ENCODE data around the gene IL1RAPL2. TPM values are rescaled to one million over a fixed set of nuclear protein-coding genes. Genes with fewer than 3 reads are reported as not detected.

Gene IL1RAPL2
- total RNA-seq, 4 donors from 2014 or later, result not detected

DNA sequence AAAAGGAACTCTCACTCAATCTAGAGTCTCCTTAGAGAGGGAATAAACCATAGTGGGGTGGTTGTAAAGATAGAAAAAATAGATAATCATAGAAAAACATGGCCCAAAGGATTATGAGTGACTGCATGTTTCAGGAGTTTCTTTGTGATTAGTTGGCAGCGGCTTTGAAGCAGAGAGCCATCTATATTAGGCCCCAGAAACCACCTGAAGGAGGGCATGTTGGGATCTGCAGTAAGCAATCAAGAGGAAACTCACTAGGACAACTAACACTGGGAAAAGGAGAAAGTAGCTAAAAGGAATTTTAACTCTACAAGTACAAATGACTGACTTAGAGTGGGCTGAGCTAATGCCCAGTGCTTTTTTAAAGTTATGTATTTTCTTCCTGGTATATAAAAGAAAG lies 987.1 kb downstream of the IL1RAPL2 start:
- no peaks in the 10 kb centered on the region for H3K4me1 ChIP-seq
- WGBS, 2 donors, result 74 to 79% methylated on average over 1 of the region's 1 CpG
- no peak overlapping the region for H3K4me3 ChIP-seq (replicated peaks in 1 of 3)
- no peaks in the 10 kb centered on the region for H3K27me3 ChIP-seq
- no peak for DNase-seq
- TF ChIP-seq, protein P1, sequence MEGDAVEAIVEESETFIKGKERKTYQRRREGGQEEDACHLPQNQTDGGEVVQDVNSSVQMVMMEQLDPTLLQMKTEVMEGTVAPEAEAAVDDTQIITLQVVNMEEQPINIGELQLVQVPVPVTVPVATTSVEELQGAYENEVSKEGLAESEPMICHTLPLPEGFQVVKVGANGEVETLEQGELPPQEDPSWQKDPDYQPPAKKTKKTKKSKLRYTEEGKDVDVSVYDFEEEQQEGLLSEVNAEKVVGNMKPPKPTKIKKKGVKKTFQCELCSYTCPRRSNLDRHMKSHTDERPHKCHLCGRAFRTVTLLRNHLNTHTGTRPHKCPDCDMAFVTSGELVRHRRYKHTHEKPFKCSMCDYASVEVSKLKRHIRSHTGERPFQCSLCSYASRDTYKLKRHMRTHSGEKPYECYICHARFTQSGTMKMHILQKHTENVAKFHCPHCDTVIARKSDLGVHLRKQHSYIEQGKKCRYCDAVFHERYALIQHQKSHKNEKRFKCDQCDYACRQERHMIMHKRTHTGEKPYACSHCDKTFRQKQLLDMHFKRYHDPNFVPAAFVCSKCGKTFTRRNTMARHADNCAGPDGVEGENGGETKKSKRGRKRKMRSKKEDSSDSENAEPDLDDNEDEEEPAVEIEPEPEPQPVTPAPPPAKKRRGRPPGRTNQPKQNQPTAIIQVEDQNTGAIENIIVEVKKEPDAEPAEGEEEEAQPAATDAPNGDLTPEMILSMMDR (IDR thresholded peaks at IDR 0.05), result no peak
- no peak for TF ChIP-seq POLR2A (IDR thresholded peaks at IDR 0.05)
- H3K27ac ChIP-seq, result no peak overlapping the region
- H3K9me3 ChIP-seq, result no peaks in the 10 kb centered on the region
- no peaks in the 10 kb centered on the region for H3K36me3 ChIP-seq
- intact Hi-C loops (cut with DNase I), result no loop called here

DNA sequence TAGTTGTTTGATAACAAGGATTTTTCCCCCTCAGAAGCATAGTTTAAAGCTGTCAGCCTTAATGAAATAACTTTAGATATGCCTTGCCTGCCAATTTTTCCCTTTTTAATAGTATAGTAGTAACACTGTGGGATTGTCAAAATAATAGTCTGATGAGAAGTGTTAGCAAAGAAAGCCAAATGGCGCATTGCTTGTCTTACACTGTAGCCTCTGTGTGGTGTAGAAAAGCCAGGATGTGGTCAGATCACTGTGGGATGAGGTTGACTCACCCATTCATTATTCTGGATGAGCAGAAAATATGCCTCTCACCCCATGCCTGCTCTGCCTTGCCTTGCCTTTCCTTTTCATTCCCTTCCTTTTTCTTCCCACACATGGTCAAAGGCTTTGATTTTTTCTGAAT lies 998.5 kb downstream of the IL1RAPL2 start:
- no peak overlapping the region for H3K27ac ChIP-seq
- H3K4me3 ChIP-seq (replicated peaks in 1 of 3), result no peak overlapping the region
- WGBS, 2 donors, result 75 to 96% methylated on average over 1 of the region's 1 CpG
- TF ChIP-seq, protein P1 (IDR thresholded peaks at IDR 0.05), result no peak
- TF ChIP-seq POLR2A (IDR thresholded peaks at IDR 0.05), result no peak
- no peaks in the 10 kb centered on the region for H3K9me3 ChIP-seq
- no peaks in the 10 kb centered on the region for H3K36me3 ChIP-seq
- H3K27me3 ChIP-seq, result no peaks in the 10 kb centered on the region
- H3K4me1 ChIP-seq, result no peaks in the 10 kb centered on the region
- intact Hi-C loops (cut with DNase I), result no loop called here
- no peak for DNase-seq

DNA sequence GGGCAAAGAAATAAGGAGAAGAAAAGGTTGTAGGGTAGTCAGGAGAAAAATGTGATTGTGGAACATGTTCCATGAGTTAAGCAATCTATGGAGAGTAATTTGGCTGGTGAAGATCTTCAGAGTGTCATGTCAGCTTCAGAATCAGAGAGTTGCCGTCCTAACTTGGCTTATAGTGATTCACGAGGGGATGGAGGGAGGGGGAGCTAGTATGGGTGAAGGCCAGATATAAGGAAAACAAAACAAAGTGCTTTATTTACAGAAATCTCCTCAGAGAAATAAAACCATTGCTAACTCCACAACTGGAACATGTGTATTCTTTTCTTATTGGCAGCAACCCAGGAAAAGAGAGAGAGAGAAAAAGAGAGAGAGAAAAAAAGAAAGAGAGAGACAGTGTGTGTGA lies 999.9 kb downstream of the IL1RAPL2 start:
- TF ChIP-seq POLR2A (IDR thresholded peaks at IDR 0.05), result no peak
- TF ChIP-seq, protein P1 (IDR thresholded peaks at IDR 0.05), result no peak
- Histone ChIP-seq H3K27ac (no peak overlapping the region), H3K27me3 (no peaks in the 10 kb centered on the region), H3K36me3 (no peaks in the 10 kb centered on the region), H3K4me3 (replicated peaks in 1 of 3) (no peak overlapping the region), H3K4me1 (no peaks in the 10 kb centered on the region), H3K9me3 (no peaks in the 10 kb centered on the region)
- 70 to 73% methylated on average over 2 of the region's 2 CpGs for WGBS, 2 donors
- intact Hi-C loops (cut with DNase I), result no loop called here
- DNase-seq, result no peak

DNA sequence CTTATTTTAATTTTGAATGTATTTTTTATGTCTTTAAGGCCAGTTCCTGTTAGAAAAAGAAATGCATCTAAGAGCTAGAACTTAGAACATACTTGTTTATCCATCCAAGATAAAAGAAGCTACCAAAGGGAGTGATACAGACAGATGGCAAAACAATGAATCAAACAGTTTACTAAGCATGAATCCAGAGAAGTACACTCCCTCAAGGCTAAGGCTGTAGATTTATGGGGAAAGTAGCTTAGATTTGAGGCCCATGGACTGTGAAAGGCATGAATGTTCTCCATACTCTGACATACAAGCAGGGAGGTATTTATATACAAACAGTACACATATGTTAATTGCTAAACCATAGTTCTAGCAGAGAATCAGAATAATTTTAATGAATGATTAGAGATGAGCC lies 1001.1 kb downstream of the IL1RAPL2 start:
- Histone ChIP-seq H3K27ac (no peak overlapping the region), H3K9me3 (no peaks in the 10 kb centered on the region), H3K36me3 (no peaks in the 10 kb centered on the region), H3K27me3 (no peaks in the 10 kb centered on the region), H3K4me3 (replicated peaks in 1 of 3) (no peak overlapping the region), H3K4me1 (no peaks in the 10 kb centered on the region)
- DNase-seq, result no peak
- TF ChIP-seq, protein P1 (IDR thresholded peaks at IDR 0.05), result no peak
- TF ChIP-seq POLR2A (IDR thresholded peaks at IDR 0.05), result no peak
- intact Hi-C loops (cut with DNase I), result no loop called here

- intact Hi-C loops (cut with DNase I), result no loop called here
- Histone ChIP-seq H3K4me3 (replicated peaks in 1 of 3) (no peak overlapping the region), H3K4me1 (no peaks in the 10 kb centered on the region), H3K27ac (no peak overlapping the region), H3K9me3 (no peaks in the 10 kb centered on the region), H3K27me3 (no peaks in the 10 kb centered on the region), H3K36me3 (no peaks in the 10 kb centered on the region)
- whole genome bisulfite sequencing, 2 donors, result 70 to 95% methylated on average over 2 of the region's 2 CpGs
- TF ChIP-seq, protein P1 (IDR thresholded peaks at IDR 0.05), result no peak
- TF ChIP-seq POLR2A (IDR thresholded peaks at IDR 0.05), result no peak
- no peak for DNase-seq
Measured at GRCh38 chrX:105608745-105609144, 1042.7 kb downstream of the IL1RAPL2 start.

Measured in thyroid gland (tissue), 4 donors.